GM23338 (cell line): ENCODE results near the gene CD2.

ENCODE experiments used
- CTCF ChIP-seq, 2 experiments: fragments of 200-600 bp in 1 of 2; sonication (generic) in 1 of 2; conservative IDR thresholded peaks; 2 replicates each; pipeline versions ENCODE4 v1.5.1 to v1.6.1; 2016 to 2017; ENCODE audit warnings: antibody characterized with exemption in 2 of 2, low read depth in 2 of 2, mild to moderate bottlenecking in 2 of 2, moderate library complexity in 1 of 2
- EZH2 ChIP-seq: fragments of 200-600 bp; sonication (generic); IDR thresholded peaks from one replicate; pipeline ENCODE4 v1.8.0; 2017; ENCODE audit warnings: antibody characterized with exemption, mild to moderate bottlenecking, low read depth; ENCODE audit not compliant: unreplicated experiment
- EZH2phosphoT487 ChIP-seq: fragments of 200-600 bp; sonication (generic); IDR thresholded peaks from one replicate; pipeline ENCODE4 v1.8.1; 2018; ENCODE audit warnings: antibody characterized with exemption; ENCODE audit not compliant: unreplicated experiment
- REST ChIP-seq: IDR thresholded peaks from one replicate; pipeline ENCODE4 v1.6.1; 2018; ENCODE audit warnings: antibody characterized with exemption; ENCODE audit not compliant: unreplicated experiment

GRCh38 chr1:116739371-116740012 lies 14.7 kb upstream of the CD2 start:
- TF ChIP-seq EZH2phosphoT487 (no peak), EZH2 (no peak), CTCF (conservative IDR thresholded peaks at IDR 0.05; ENCODE audit: low read depth in 2 of 2) (no peak), REST (no peak)
